HEK293T (cell line): Measurements from ENCODE around the gene IPO4.

ENCODE experiments used
- FOXA1 ChIP-seq: fragments of 450-650 bp; IDR thresholded peaks from 2 replicates; pipeline ENCODE4 v1.6.1; 2016; ENCODE audit warnings: mild to moderate bottlenecking
- SP1 ChIP-seq: fragments of 450-650 bp; IDR thresholded peaks from 2 replicates; pipeline ENCODE4 v1.6.1; 2017
- SUZ12 ChIP-seq: fragments of 450-650 bp; IDR thresholded peaks from 2 replicates; pipeline ENCODE4 v1.6.1; 2016; ENCODE audit warnings: mild to moderate bottlenecking
- ZNF384 ChIP-seq: fragments of 450-650 bp; IDR thresholded peaks from 2 replicates; pipeline ENCODE4 v1.6.1; 2016

DNA sequence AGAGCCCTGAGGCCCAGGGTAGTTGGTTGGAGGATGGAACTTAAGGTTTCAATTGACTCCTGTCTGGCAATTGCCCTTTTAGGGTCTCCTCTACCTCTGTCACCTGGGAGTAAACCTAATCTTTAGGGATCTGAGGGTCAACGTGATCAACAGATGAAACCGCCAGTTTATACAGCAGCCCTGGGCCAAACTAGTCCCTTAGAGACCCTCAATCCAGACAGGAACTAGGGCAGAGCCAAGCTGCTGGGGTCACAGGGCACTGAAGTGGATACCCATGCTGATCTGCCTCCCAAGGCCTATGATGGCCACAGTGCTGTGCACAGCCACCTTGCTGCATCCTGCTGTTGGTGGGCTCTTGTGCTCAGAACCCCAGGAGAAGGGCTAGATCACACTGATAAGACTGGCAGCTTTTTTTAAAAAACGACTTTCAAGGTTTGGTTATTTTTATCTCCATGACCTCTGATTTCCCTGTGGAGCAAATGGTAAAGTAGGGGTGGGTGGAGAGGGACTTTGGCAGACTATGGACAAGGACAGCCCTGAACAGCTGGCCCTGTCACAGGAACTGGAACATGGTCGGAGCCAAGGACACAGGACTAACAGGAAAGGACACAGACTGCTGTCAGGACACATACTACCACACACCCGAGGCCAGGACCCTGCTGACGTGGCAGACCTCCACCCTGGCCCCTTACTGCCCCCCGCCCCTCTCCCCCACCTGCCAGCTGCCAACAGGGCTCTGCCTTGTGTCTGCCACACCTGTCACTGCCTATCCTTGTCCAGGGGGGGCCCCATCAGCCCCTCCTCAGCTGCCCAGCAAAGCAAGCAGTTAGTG, 57.7 kb downstream of the IPO4 start:
- TF ChIP-seq SUZ12 (no peak), FOXA1 (no peak), ZNF384 (no peak), SP1 (no peak)
